ENCODE results near the gene HOXD3.

DNA sequence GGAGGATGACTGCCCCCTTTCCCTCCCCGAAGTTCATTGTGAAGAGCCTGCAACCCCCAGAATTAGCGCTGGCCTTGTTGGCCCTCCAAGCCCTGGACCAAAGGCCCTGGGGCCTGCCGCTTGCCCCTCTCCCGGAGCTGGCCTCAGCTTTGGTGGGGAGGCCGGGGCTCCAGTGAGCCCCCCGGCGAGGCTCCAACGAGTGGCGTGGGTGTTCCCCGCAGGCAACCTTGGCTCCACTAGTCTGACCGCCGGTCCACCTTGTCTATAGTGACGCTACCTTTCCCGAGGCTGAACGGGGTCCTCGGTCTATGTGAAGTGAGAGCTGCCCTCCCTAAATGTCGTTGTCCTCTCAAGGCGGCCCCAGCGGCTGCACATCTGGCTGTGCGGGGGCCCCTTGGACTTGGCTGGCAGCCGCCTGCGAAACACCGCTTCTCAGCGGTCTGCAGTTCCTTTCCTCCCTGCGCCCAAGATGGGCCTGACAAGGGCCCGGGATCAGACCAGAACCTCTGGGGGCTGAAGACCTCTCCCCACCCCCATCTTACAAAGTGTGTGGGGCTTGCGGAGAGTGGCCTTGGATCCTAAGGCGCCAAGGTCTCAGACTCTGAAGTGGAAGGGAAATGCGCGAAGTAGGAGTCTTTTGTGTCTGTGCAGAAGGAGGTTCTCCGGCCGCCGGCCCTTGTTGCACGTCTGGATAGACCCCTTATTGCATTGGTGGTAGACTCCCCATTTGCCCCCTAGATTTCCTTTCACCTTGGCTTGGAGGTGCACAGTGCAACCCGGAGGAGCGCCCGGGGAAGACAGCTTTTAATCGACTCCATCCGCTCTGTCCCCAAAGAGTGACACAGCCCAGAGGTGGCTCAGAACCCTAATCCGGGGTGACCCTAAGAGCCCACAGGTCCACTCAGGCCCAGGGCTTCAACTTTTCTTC, 44.5 kb upstream of the HOXD3 start:
- no peak for TF ChIP-seq POLR2A (IDR thresholded peaks at IDR 0.05)
- TF ChIP-seq, protein P1, sequence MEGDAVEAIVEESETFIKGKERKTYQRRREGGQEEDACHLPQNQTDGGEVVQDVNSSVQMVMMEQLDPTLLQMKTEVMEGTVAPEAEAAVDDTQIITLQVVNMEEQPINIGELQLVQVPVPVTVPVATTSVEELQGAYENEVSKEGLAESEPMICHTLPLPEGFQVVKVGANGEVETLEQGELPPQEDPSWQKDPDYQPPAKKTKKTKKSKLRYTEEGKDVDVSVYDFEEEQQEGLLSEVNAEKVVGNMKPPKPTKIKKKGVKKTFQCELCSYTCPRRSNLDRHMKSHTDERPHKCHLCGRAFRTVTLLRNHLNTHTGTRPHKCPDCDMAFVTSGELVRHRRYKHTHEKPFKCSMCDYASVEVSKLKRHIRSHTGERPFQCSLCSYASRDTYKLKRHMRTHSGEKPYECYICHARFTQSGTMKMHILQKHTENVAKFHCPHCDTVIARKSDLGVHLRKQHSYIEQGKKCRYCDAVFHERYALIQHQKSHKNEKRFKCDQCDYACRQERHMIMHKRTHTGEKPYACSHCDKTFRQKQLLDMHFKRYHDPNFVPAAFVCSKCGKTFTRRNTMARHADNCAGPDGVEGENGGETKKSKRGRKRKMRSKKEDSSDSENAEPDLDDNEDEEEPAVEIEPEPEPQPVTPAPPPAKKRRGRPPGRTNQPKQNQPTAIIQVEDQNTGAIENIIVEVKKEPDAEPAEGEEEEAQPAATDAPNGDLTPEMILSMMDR (IDR thresholded peaks at IDR 0.05), result no peak

All from lower leg skin (tissue), 3 donors.